Midbrain (tissue), 1 donor: ENCODE data around the gene PHLDB2.
A peak's percentile ranks its signal among the peaks of the same experiment; 100 is the strongest.

Experiments used
- DNase-seq: peaks from one replicate; lab custom pipeline; 2025; lab: John Stamatoyannopoulos, UW

PHLDB2 gene

DNA sequence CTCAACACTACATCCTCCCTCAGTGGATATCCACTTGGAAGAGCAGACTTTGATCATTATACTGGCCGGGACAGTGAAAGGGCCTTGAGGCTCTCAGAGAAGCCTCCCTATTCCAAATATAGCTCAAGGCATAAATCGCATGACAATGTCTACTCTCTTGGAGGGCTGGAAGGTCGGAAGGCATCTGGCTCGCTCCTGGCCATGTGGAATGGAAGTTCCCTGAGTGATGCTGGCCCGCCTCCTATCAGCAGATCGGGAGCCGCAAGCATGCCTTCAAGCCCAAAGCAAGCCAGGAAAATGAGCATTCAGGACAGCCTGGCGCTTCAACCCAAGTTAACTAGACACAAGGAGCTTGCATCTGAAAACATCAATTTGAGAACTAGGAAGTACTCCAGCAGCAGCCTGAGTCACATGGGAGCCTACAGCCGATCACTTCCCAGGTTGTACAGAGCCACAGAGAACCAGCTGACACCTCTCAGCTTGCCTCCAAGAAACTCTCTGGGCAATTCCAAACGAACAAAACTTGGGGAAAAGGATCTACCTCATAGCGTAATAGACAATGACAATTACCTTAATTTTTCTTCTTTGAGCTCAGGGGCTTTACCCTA lies 25.4 kb downstream of the PHLDB2 start:
- no peak for DNase-seq

DNA sequence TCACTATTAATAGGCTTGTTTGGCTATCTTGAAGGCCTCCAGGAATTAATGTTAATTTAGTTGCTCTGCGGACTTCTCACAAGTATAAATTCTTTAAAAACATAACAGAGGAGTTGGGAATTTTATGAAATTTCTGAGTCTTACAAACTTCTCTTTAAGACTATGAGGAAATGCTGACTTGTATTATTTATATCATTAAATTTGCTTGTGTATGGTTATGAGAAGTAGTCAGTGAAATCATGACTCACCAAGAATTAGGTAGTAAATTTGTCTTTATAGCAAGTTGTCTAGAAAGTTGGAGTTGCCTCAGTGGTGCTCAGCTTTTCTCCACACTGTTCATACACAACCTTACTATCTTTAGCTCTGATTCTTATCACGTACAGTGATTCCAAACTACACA lies 26.5 kb downstream of the PHLDB2 start:
- no peak for DNase-seq

DNA sequence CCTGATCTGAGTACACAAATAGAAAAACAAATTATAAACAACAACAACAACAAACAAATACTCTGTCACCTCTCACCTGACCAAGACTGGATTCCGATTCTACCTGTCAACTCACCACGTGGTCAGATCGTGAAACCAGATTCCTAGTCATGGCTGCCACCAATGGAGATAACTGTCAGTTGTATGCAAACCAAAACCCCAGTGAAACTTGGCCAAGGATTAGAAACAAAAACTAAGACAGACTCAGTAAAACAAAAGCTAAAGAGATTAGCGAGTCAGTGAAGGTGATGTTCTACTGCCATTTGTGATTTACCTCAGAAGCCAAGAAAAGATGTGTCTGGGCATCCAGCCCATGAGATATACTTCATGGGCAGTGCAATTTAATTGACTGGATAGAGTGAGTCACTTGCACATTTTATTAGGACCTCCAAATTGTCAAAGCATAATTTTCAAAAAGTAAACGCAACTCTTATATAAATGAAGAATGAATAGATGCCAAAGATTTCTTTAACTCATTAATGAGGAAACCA lies 31.1 kb downstream of the PHLDB2 start:
- no peak for DNase-seq

DNA sequence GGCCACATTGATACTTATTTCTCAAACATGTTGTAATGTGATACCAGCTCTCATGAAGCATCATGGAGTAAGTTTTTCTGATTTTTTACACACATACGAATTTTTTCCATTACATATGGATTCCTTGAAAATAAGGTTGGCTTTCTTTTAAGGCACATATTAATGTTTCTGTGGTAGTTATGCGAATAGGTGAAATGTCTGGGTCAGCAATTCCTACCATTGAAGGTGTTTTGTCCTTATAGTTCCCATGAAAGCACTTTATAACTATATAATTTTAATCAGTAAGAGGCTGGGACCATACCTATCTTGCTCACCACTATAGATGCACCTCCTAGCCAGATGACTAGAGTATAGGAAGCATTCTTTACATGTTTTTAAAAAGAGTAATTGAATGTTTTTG lies 33.0 kb downstream of the PHLDB2 start:
- no peak for DNase-seq

DNA sequence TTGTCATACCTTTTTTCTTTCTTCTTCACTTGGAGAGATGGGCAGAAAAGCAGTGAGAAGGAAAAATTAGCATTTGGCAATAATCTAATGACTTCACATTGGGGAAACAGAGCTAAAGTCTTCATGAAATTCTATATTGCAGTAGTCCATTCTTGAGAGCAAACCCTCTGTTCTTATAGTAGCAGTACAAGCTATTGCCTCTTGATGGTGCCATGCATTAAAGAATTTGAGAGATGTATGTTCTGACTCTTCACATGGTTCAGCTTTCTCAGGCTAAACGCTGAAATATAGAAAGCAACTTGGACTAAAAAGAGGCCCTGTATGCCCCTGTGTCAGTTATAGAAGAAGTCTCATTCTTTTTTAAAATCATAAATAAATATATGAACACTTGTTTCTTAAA lies 36.0 kb downstream of the PHLDB2 start:
- DNase-seq, result peak; percentile 54

DNA sequence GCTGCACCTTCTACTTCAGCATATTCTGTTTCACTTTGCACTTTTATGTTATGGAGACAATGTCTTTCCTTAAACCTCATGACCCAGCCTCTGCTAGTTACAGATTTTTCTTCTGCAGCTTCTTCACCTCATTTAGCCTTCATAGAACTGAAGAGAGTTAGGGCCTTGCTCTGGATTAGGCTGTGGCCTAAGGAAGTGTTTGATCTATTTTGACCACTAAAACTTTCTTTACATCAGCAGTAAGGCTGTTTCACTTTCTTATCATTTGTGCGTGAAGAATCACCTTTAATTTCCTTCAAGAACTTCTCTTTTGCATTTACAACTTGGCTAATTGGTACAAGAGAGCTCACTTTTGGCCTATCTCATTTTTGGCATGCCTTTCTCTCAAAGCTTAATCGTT lies 40.9 kb downstream of the PHLDB2 start:
- no peak for DNase-seq

DNA sequence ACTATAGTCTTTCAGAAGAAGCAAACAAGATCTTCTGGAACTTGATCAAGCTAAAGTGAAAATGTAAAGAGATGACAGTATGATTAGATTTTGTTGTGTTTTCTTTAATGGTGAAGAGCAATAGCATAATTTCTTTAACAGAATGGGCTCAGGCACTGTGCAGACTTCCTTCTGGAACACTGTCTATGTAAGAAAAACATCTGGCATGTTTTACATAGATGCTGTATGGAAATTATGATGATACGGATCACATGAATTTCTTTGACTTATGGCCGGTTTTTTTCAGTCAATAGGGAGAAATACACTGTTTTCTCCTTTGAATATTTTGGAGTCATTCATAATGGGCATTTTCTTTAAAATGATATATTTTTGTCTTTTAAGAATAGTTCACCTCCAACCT lies 42.6 kb downstream of the PHLDB2 start:
- DNase-seq, result no peak

DNA sequence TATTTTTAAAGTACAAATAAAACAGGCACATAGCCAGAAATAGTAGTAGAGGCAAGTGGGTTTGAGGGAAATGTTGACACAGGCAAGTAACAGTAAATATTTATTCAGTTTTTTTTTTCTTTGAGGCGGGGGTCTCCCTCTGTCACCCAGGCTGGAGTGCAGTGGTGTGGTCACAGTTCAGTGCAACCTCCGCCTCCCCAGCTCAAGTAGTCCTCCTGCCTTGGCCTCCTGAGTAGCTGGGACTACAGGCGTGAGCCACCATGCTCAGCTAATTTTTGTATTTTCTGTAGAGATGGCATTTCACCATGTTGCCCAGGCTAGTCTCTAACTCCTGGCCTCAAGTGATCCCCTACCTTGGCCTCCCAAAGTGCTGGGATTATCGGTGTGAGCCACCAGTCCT lies 43.5 kb downstream of the PHLDB2 start:
- no peak for DNase-seq

DNA sequence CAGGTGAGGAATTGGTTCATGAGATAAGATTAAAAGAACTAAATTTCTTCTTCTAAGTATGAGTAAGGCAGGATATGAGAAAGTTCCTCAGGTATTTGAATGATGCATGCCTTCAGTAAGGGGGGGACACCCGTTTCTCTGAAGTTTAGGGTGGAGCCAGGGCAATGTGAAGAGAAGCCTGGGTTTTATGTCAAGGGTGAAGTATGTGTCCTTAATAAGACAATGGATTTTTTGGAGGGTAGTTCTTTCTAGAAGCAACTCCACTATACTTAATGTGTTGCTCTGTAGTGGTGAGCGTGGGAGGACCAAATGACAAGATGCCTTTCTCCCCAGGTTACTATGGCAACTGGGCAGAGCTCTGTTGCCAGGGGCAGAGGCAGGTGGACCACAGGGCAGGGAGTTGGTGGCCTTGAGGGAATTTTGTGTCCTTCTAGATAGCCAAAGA lies 44.0 kb downstream of the PHLDB2 start:
- no peak for DNase-seq

DNA sequence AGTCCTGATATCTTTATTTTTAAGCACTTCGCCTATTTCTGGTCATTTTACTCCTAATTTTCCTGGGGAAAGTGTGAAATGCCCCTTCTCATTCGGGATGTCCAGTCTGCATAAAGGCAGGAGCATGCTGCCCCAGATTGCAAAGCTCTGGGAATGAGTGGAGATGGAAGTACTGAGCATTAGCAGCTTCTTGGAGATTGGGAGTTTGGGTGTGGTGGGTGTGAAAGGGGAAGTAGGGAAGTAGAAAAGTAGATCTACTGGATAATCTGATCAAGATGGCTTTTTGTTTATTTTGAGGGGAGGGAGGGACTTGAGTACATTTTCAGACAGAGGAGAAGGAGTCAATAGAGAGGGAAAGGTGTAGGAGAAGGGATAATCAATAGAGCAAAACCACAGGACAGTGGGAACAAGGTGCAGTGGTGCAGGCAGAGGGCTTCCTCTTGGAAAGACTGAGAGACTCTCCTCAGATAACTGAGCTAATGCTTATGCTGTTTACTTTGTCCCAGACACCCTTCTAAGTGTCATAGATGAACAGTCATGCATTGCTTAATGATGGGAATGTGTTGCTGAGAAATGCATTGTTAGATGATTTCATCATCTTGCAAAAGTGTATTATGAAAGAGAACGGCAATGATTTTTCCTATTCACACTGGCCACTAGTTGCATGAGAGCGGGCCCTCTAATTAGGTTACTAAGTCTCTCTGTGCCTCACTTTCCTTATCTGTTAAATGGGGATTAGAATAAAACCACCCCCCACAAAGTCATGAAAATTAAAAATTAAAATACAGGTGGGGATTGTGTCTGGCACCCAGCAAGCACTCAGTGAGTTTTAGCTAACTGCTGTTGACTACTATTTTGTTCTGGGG lies 45.5 kb downstream of the PHLDB2 start:
- no peak for DNase-seq

DNA sequence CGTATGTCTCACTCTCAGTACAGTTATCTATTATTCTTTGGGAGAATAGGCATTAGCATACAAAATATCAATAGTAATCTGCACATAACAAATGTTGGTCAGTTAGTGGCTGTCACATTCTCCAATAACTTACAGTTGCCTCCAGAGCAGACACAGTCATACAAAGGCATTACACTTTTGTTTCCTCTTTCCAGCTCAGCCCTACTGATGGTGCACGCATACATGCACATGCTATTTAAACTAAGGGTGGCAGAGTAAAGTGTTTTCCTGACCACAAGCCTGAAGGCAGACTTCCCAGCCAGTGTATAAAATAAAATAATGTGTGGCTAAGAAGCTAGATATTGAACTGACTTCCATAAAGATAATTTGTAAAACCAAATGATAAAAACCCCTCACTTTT lies 47.6 kb downstream of the PHLDB2 start:
- DNase-seq, result no peak

DNA sequence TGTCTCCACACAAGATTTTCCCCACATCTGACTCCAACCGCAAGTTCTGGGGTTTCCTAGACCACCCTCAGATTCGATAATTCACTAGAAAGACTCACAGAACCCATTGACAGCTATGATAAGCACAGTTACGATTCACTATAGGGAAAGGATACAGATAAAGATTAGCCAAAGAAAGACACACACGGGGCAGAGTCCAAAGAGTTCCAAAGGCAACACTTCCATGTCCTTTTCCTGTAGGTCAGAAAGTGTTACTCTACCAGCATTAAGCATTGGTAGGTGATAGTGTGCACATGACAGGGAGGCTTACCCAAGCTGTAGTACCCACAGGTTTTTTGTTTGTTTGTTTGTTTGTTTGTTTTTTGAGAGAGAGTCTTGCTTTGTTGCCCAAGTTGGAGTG lies 48.1 kb downstream of the PHLDB2 start:
- DNase-seq, result no peak

DNA sequence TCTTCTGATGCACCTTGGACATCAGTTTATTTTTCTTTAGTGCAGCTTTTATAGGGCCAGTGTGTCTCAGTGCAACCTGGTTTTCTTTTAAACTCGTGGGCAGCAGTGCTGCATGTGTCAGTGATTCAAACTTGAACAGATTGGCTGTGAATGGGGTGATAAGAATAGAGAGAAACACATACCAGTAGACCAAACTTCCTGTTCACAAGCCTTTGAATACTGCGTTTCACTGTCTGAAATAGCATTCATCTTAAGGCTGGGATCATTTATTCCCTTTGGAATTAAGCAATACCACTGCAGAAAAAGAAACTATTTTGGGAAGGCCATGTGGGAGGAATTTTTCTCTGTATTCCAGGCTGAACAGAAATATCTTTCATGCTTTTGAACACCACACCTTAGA lies 51.7 kb downstream of the PHLDB2 start:
- DNase-seq, result no peak

DNA sequence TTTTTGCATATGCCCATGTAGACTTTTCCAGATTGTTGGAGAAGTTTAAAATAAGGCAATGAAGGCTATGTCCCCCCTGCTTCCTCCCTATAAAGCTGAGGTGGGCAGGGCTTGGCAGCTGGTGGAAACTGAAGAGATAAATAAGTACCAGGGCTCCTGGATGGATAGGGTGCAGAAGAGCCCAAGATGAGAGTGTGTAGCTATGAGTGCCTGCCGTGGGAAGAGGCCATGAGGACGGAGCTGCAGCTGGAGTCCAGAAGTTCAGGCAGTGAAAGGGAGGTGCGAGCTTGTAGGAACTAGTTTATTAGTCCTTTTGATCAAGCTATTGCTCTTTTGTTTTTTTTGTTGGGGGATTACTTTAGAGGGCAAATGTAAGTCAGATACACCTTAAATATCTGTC lies 52.4 kb downstream of the PHLDB2 start:
- DNase-seq, result no peak

DNA sequence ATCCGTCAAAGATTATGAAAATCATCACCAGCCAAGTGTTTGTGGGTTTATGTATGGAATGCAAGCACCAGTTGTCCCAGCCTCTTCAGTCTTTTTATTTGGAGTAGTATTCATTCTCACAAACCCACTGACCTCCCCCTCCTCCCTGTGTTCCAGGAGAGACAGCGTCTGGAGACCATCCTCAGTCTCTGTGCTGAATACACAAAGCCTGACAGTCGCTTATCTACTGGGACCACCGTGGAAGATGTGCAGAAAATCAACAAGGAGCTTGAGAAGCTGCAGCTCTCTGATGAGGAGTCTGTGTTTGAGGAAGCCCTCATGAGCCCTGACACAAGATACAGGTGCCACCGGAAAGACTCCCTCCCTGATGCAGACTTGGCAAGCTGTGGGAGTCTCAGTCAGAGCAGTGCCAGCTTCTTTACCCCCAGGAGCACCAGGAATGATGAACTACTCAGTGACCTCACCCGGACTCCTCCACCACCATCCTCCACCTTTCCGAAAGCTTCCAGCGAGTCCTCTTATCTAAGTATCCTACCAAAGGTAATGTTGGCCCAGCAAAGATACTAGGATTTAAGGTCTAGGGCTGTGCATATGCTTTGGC lies 54.2 kb downstream of the PHLDB2 start:
- DNase-seq, result no peak

DNA sequence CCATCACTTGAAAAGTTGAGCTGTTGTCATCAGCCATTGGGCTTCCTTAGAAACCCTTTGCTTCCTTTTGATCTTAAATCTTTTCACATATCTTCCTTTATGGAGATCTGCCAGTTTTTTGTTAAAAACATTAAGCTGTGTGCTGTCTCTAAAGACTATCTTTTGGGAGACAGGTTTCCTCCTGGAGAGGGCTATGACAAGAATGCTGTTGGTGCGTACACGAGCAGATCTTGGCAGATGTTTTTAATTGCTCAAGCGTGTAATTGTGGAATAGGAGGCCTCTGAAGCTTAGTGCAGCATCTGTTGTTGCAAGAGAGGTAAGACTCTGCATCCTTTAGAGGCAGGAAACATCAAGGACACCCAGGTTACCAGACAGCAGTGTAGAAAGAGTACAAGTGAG lies 56.8 kb downstream of the PHLDB2 start:
- DNase-seq, result no peak

DNA sequence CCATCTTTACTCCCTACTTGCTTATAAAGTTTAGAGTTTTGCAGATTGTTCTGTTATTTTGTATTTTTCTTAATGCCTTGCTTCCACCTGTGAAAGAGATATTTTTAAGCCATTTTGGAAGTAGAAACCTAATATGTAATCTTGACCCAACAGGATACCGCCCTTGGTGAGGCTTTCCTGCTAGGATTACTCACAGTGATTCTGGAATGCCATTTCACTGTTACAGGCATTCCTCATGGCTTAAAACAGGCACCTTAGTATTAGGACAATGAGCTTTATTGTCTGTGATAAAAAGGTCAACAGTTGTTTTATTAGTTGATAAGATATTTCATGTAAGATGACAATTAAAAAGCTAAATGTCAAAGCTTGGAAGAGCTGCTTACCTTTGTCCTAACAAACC lies 58.2 kb downstream of the PHLDB2 start:
- no peak for DNase-seq

DNA sequence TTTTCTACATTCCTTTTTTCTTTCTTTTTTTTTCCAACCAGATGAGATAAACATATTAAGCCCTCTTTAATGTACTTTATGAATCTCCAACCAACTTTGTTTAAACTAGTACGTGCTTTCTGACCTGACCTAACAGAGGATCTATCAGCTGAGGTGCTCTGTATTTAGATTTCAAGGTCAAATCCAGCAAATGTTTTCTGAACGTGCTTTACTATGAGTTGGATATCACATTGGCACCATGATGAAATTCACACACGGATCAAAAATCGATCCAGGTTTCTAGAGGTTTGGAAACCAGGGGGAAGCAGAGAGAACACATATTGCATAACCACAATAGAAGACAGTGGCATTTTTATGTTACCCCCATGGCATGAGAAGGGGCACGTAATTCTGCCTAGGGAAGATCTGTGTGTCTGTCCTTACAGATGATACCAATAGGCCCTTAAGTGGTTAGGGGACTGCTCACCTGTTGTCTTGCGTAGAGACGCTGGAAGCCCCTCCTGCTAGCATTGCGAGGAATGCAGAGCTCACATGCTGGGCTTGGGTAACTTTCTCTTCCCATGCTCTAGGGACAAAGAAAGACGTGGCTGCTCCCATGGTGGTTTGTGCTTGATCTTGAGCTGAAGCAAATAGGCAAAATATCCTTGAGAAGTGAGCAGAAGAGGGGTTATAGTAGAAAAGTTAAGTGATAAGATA lies 60.5 kb downstream of the PHLDB2 start:
- DNase-seq, result no peak

DNA sequence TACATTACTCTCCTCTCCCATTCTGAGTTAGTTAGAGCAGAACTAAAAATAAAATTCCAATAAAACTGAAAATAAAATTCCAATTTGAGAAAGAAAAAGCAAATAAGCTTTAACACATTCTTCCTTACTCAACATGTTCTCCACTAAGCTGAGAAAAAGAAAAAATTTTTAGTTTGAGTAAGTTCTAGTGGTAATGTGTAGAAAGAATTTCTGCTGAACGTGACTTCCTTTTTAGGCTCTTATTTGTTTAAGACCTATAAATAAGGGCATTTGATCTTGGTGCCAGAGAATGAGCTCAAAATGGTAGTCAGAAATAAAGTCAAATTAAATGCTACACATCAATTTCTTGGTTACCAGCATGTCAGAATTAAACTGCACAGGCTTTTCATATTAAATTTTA lies 62.1 kb downstream of the PHLDB2 start:
- no peak for DNase-seq

DNA sequence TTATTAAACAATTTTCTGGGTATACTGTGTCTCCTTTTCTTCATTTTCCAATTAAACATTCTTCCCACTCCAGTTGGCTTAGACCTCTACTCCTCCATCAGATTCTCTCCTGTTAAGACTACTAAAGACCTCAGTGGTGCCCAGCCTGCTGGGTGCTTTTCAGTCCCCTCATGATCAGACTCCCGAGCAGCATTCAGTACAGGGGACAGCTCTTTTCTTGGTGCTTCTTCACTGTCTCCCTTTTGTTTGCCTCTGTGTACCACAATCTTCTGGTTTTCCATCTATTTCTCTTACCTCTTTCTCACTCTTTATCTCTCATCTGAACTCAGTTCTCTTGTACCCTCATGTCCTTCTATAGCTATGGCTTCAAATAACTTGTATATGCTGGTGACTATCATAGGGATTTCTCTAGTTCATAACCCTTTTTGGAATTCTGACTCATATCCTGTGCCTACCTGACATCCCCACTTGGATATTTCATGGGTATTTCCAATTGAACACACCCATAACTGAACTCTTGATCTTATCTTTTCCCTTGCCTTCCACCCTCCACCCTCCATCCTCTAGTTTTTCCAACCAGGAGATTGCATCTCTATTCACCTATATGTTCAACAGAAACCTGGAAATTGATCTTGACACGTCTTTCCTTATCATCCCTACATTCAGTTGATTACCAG lies 64.2 kb downstream of the PHLDB2 start:
- no peak for DNase-seq

DNA sequence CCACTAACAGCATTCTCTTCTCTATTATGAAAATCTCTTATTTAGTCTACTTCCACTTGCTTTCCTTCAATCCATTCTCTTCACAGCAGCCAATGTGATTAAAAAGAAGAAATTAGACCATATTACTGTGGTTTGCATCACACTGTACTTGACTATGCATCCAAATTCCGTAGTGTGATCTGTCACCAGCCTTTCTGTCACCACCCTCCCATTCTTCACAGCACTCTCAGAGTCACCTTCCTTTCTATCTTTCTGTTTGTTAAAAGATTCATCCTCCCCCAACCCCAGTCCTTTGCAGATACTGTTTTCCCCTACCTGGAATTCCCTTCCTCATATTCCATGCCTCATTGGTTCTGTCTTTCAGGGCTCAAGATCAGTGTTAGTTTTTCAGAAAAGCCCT lies 64.7 kb downstream of the PHLDB2 start:
- DNase-seq, result no peak

DNA sequence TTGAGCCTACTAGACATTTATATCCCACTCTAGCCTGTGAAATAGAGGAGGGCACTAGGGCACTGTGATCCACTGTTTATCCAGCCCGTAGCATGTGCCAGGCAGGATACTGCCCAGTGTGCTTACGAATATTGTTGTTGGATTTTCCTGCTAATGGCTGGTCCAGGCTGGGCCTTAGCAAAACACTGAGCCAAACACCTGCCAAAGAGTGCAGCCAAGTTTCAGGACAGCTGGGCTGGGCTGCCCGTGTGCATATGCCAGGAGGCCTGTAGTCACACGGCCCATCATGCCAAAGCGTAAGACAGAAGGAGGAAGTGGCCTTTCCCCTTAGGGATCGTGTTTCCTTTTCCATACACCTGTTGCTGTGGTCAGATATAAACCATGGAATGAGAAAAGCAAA lies 65.2 kb downstream of the PHLDB2 start:
- no peak for DNase-seq
